ENCODE measurements around the gene SIPA1L3. TPM values are rescaled to one million over a fixed set of nuclear protein-coding genes. Genes with fewer than 3 reads are reported as not detected.

SIPA1L3 gene
- polyA plus RNA-seq, 1 donor from 2014 or later = 2.8 TPM

DNA sequence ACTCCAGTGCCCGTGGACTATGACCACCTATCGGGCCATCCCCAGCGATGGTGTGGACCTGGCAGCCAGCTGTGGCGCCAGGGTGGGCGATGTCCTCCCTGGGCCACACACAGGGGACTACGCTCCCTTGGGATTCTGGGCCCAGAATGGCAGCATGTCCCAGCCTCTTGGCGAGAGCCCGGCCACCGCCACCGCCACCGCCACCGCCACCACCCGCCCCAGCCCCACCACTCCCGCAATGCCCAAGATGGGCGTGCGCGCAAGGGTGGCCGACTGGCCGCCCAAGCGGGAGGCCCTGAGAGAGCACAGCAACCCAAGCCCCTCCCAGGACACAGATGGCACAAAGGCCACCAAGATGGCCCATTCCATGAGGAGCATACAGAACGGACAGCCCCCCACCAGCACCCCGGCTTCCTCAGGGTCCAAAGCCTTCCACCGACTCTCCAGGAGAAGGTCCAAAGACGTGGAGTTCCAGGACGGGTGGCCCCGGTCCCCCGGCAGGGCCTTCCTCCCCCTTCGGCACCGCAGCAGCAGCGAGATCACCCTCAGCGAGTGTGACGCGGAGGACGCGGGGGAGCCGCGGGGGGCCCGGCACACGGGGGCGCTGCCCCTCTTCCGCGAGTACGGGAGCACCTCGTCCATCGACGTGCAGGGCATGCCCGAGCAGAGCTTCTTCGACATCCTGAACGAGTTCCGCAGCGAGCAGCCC, 174.7 kb downstream of the SIPA1L3 start:
- Histone ChIP-seq H3K27me3 (ENCODE audit: insufficient read depth, low read depth, low read length) (no peaks in the 10 kb centered on the region), H3K27ac (ENCODE audit: low read length) (no peak overlapping the region), H3K4me2 (ENCODE audit: low read length) (no peak overlapping the region), H3K9me2 (ENCODE audit: insufficient read depth, low read length) (no peaks in the 10 kb centered on the region), H3F3A (ENCODE audit: insufficient read depth, low read length, poor library complexity, severe bottlenecking) (no peaks in the 10 kb centered on the region), H3K36me3 (ENCODE audit: insufficient read depth, low read length) (no peaks in the 10 kb centered on the region), H3K79me2 (replicated peaks; ENCODE audit: insufficient read depth, low read length) (no peaks in the 10 kb centered on the region), H3K9me3 (ENCODE audit: low read length) (no peaks in the 10 kb centered on the region), H2AFZ (ENCODE audit: low read depth, low read length) (no peak overlapping the region), H3K9ac (ENCODE audit: low read length) (no peak overlapping the region), H3K4me3 (ENCODE audit: low read length) (no peak overlapping the region), H4K20me1 (ENCODE audit: insufficient read depth) (no peaks in the 10 kb centered on the region)
- TF ChIP-seq RAD21 (conservative IDR thresholded peaks at IDR 0.05) = no peak
- no peak for TF ChIP-seq TAF1 (IDR thresholded peaks at IDR 0.05; ENCODE audit: low read depth)
- TF ChIP-seq POLR2AphosphoS5 (IDR thresholded peaks at IDR 0.05) = no peak
- TF ChIP-seq EP300 (conservative IDR thresholded peaks at IDR 0.05; ENCODE audit: poor library complexity, severe bottlenecking) = no peak
- TF ChIP-seq MXI1 (conservative IDR thresholded peaks at IDR 0.05; ENCODE audit: poor library complexity, severe bottlenecking) = no peak
- TF ChIP-seq EZH2 (IDR thresholded peaks at IDR 0.05; ENCODE audit: borderline replicate concordance, insufficient read depth, low read length, poor library complexity, severe bottlenecking) = no peak
- no peak for TF ChIP-seq CTCF (IDR thresholded peaks at IDR 0.05; ENCODE audit: poor library complexity, severe bottlenecking)
- TF ChIP-seq, protein P1, sequence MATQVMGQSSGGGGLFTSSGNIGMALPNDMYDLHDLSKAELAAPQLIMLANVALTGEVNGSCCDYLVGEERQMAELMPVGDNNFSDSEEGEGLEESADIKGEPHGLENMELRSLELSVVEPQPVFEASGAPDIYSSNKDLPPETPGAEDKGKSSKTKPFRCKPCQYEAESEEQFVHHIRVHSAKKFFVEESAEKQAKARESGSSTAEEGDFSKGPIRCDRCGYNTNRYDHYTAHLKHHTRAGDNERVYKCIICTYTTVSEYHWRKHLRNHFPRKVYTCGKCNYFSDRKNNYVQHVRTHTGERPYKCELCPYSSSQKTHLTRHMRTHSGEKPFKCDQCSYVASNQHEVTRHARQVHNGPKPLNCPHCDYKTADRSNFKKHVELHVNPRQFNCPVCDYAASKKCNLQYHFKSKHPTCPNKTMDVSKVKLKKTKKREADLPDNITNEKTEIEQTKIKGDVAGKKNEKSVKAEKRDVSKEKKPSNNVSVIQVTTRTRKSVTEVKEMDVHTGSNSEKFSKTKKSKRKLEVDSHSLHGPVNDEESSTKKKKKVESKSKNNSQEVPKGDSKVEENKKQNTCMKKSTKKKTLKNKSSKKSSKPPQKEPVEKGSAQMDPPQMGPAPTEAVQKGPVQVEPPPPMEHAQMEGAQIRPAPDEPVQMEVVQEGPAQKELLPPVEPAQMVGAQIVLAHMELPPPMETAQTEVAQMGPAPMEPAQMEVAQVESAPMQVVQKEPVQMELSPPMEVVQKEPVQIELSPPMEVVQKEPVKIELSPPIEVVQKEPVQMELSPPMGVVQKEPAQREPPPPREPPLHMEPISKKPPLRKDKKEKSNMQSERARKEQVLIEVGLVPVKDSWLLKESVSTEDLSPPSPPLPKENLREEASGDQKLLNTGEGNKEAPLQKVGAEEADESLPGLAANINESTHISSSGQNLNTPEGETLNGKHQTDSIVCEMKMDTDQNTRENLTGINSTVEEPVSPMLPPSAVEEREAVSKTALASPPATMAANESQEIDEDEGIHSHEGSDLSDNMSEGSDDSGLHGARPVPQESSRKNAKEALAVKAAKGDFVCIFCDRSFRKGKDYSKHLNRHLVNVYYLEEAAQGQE (IDR thresholded peaks at IDR 0.05; ENCODE audit: borderline replicate concordance) = no peak
- TF ChIP-seq SMC3 (conservative IDR thresholded peaks at IDR 0.05; ENCODE audit: poor library complexity) = no peak

DNA sequence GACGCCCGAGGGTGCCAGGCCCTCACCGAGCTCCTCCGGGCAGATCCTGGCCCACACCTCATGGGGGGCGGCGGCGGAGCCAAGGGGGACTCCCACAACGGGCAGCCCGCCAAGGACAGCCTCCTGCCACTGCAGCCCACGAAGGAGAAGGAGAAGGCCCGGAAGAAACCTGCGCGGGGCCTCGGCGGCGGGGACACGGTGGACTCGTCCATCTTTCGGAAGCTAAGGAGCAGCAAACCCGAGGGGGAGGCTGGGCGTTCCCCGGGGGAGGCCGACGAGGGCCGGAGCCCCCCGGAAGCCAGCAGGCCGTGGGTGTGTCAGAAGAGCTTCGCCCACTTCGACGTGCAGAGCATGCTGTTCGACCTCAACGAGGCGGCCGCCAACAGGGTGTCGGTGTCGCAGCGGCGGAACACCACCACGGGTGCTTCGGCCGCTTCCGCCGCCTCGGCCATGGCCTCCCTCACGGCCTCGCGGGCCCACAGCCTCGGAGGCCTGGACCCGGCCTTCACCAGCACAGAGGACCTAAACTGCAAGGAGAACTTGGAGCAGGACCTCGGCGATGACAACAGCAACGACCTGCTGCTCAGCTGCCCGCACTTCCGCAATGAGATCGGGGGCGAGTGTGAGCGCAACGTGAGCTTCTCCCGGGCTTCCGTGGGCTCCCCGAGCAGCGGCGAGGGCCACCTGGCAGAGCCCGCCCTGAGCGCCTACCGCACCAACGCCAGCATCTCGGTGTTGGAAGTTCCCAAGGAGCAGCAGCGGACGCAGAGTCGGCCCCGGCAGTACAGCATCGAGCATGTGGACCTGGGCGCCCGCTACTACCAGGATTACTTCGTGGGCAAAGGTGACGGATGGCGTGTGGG, 175.5 kb downstream of the SIPA1L3 start:
- Histone ChIP-seq H3F3A (ENCODE audit: insufficient read depth, low read length, poor library complexity, severe bottlenecking) (no peaks in the 10 kb centered on the region), H3K9ac (ENCODE audit: low read length) (no peak overlapping the region), H3K9me2 (ENCODE audit: insufficient read depth, low read length) (no peaks in the 10 kb centered on the region), H3K36me3 (ENCODE audit: insufficient read depth, low read length) (no peaks in the 10 kb centered on the region), H4K20me1 (ENCODE audit: insufficient read depth) (no peaks in the 10 kb centered on the region), H3K4me2 (ENCODE audit: low read length) (no peak overlapping the region), H3K9me3 (ENCODE audit: low read length) (no peaks in the 10 kb centered on the region), H3K27me3 (ENCODE audit: insufficient read depth, low read depth, low read length) (no peaks in the 10 kb centered on the region), H3K79me2 (replicated peaks; ENCODE audit: insufficient read depth, low read length) (no peaks in the 10 kb centered on the region), H2AFZ (ENCODE audit: low read depth, low read length) (no peak overlapping the region), H3K27ac (ENCODE audit: low read length) (no peak overlapping the region), H3K4me3 (ENCODE audit: low read length) (no peak overlapping the region)
- TF ChIP-seq EZH2 (IDR thresholded peaks at IDR 0.05; ENCODE audit: borderline replicate concordance, insufficient read depth, low read length, poor library complexity, severe bottlenecking) (no peak), CTCF (IDR thresholded peaks at IDR 0.05; ENCODE audit: poor library complexity, severe bottlenecking) (no peak), SMC3 (conservative IDR thresholded peaks at IDR 0.05; ENCODE audit: poor library complexity) (no peak), MXI1 (conservative IDR thresholded peaks at IDR 0.05; ENCODE audit: poor library complexity, severe bottlenecking) (no peak)

Data from neural cell (in vitro differentiated cells).